ENCODE data around the gene CPNE9.

CPNE9 gene

DNA sequence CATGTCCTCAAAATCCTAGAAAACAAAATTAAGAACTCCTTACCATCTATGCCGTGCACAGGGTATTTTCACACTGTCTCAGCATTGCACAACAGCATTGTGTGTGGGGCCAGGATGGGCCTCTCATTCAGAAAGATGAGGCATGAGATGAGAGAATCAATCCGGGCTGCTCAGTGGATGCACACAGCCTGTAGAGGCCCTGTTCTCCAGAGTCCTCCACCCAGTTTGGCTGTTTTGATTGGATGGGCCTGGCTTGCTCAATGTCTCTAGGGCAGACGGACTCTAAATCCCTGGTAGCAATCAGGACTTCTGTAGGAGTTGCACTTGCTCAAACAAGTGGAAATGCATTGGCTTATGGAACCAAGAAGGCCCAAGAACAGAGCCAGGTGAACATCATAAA is 20.2 kb upstream of the CPNE9 start (continued):
- TF ChIP-seq, protein P1, sequence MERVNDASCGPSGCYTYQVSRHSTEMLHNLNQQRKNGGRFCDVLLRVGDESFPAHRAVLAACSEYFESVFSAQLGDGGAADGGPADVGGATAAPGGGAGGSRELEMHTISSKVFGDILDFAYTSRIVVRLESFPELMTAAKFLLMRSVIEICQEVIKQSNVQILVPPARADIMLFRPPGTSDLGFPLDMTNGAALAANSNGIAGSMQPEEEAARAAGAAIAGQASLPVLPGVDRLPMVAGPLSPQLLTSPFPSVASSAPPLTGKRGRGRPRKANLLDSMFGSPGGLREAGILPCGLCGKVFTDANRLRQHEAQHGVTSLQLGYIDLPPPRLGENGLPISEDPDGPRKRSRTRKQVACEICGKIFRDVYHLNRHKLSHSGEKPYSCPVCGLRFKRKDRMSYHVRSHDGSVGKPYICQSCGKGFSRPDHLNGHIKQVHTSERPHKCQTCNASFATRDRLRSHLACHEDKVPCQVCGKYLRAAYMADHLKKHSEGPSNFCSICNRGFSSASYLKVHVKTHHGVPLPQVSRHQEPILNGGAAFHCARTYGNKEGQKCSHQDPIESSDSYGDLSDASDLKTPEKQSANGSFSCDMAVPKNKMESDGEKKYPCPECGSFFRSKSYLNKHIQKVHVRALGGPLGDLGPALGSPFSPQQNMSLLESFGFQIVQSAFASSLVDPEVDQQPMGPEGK (CRISPR knock-in tag; IDR thresholded peaks at IDR 0.05; ENCODE audit: borderline replicate concordance) = no peak

DNA sequence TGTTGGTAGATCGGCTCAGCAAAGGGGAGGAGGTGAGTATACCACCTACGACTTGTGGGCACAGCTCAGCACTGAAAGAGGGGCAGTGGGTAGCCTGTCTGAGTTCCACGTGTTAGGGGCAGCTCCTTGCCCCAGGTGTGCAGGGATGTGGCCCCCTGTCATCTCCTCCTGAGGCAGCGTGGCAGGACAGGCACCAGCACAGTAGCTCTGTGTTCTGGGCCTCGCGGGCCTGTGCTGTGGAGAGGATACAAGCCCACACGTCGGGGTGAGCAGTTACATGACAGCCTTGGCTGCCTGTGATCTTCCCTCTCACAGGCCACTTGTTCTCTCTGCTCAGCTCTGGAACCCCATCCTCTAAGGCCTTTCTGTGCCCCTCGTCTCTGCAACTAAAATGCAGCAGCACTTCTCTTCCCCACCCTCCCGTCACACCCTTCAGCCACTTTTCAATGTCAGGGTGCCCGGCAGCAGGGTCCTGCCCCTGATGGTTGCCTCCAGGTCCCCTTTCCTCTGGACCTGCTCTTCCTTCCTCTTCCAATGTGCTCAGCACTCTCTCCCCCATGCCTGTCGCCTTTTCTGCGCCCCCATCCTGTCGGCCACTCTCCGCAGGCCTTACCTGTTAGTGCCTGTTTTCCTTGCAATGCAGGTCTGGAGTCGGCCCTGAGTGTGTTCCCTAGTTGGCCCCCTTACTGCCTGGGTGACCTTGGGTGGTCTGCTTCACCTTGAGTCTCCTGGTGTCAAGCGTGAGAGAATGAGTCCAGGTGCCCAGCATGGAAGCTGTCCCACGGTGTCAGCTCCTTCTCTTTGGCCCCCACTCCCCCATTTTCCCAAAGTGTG is 18.2 kb upstream of the CPNE9 start:
- no peak for TF ChIP-seq ZNF70 (CRISPR knock-in tag; IDR thresholded peaks at IDR 0.05)
- TF ChIP-seq TSHZ2 (CRISPR knock-in tag; IDR thresholded peaks at IDR 0.05) = no peak
- TF ChIP-seq BACH2 (CRISPR knock-in tag; IDR thresholded peaks at IDR 0.05; ENCODE audit: borderline replicate concordance) = no peak
- TF ChIP-seq CSRNP3 (CRISPR knock-in tag; IDR thresholded peaks at IDR 0.05) = no peak
- no peak for TF ChIP-seq ZC3H10 (CRISPR knock-in tag; IDR thresholded peaks at IDR 0.05)
- no peak for TF ChIP-seq ARNTL (CRISPR knock-in tag; IDR thresholded peaks at IDR 0.05; ENCODE audit: borderline replicate concordance, low read depth)
- no peak for TF ChIP-seq ESRRG (CRISPR knock-in tag; IDR thresholded peaks at IDR 0.05)
- no peak for TF ChIP-seq TCF4 (CRISPR knock-in tag; IDR thresholded peaks at IDR 0.05; ENCODE audit: borderline replicate concordance)
- no peak for TF ChIP-seq GLIS3 (CRISPR knock-in tag; IDR thresholded peaks at IDR 0.05)
- no peak for TF ChIP-seq SNAI2 (CRISPR knock-in tag; IDR thresholded peaks at IDR 0.05)
- ATAC-seq = no peak

DNA sequence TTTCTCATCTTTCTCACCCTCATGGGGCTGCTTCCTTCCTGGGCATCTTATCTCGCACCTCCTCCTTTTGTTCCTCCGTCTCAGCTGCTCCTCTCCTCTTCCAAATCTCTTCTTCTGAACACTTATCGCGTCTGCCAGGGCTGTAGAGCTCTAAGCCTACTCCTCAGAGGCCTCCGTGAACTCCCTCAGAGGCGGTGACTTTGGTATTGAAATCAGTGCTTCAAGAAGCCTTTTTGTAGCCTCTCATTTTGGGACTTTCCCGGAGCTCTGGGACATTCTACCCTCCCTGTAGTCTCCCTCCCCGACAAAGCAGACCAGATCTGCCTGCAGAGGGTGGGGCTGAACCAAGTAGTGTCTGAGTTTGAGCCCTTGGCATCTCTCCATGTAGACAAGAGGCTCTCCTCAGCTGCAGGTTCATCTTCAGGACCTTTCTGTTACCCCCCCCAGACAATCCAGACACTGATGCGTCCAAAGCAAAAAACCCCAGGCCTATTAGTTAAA is 17.5 kb upstream of the CPNE9 start:
- TF ChIP-seq CSDC2 (CRISPR knock-in tag; IDR thresholded peaks at IDR 0.05) = no peak
- TF ChIP-seq ZFP30 (CRISPR knock-in tag; IDR thresholded peaks at IDR 0.05) = no peak
- no peak for TF ChIP-seq ESRRG (CRISPR knock-in tag; IDR thresholded peaks at IDR 0.05)
- TF ChIP-seq ZNF70 (CRISPR knock-in tag; IDR thresholded peaks at IDR 0.05) = no peak
- no peak for TF ChIP-seq ARNTL (CRISPR knock-in tag; IDR thresholded peaks at IDR 0.05; ENCODE audit: borderline replicate concordance, low read depth)
- TF ChIP-seq ZNF8 (CRISPR knock-in tag; IDR thresholded peaks at IDR 0.05) = no peak
- TF ChIP-seq, protein P2, sequence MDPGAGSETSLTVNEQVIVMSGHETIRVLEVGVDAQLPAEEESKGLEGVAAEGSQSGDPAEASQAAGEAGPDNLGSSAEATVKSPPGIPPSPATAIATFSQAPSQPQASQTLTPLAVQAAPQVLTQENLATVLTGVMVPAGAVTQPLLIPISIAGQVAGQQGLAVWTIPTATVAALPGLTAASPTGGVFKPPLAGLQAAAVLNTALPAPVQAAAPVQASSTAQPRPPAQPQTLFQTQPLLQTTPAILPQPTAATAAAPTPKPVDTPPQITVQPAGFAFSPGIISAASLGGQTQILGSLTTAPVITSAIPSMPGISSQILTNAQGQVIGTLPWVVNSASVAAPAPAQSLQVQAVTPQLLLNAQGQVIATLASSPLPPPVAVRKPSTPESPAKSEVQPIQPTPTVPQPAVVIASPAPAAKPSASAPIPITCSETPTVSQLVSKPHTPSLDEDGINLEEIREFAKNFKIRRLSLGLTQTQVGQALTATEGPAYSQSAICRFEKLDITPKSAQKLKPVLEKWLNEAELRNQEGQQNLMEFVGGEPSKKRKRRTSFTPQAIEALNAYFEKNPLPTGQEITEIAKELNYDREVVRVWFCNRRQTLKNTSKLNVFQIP (CRISPR knock-in tag; IDR thresholded peaks at IDR 0.05; ENCODE audit: borderline replicate concordance, low read depth) = no peak
- no peak for TF ChIP-seq ISL1 (CRISPR knock-in tag; IDR thresholded peaks at IDR 0.05)
- TF ChIP-seq PPARA (CRISPR knock-in tag; IDR thresholded peaks at IDR 0.05; ENCODE audit: borderline replicate concordance) = no peak
- no peak for TF ChIP-seq TSHZ2 (CRISPR knock-in tag; IDR thresholded peaks at IDR 0.05)
- TF ChIP-seq ZC3H10 (CRISPR knock-in tag; IDR thresholded peaks at IDR 0.05) = no peak
- no peak for TF ChIP-seq GLIS3 (CRISPR knock-in tag; IDR thresholded peaks at IDR 0.05)
- TF ChIP-seq ZNF565 (CRISPR knock-in tag; conservative IDR thresholded peaks at IDR 0.05; ENCODE audit: low read depth) = no peak
- no peak for TF ChIP-seq BACH2 (CRISPR knock-in tag; IDR thresholded peaks at IDR 0.05; ENCODE audit: borderline replicate concordance)
- TF ChIP-seq ZFP3 (CRISPR knock-in tag; IDR thresholded peaks at IDR 0.05) = no peak
- TF ChIP-seq SNAI2 (CRISPR knock-in tag; IDR thresholded peaks at IDR 0.05) = no peak
- no peak for ATAC-seq

Measured in SK-N-SH treated with all-trans-retinoic acid at 6 μM for 48 hours (cell line).